HG02610 (cell line): ENCODE results near the gene GDF10.

Experiments
- ATAC-seq: cut with Tn5 transposase; IDR thresholded peaks from one replicate; pipeline ENCODE4 v1.9.1; 2021; ENCODE audit warnings: mild to moderate bottlenecking, moderate library complexity; ENCODE audit not compliant: unreplicated experiment

Gene GDF10

DNA sequence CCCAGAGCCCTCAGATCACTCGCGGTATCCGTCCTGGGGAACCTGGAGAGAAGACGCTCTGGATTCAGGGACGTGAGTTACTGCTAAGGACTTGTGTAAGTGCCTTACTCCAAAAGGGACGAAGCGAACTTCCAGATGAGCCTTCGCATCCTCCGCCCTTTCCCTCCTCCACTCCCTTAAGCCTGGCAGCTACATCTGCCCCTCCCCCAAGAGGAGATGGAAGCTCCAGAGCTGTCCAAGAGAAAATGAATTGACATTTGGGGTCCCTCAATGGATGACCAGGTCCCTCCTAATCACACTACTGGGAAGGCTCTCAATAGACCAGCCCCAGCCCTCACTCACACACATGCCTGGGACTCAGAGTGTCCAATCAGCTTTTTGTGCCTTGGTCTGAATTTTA is 31.3 kb upstream of the GDF10 start:
- ATAC-seq: no peak

DNA sequence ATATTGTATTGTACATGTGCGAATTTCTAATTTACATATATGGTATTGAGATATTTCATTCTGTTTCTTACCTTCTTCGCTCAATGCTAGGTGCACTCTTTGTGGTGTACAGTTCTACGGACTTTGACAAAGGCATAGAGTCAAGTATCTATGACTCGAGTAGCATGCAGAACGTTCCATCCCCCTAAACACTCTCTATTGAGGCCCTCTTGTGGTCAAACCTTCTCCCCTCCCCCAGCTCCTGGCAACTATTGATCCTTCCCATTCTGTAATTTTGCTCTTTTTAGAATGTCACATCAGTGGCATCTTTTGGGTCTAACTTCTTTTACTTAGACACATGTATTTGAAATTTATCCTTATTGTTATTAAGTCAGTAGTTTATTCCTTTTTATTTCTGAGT is 30.7 kb upstream of the GDF10 start:
- ATAC-seq: no peak

DNA sequence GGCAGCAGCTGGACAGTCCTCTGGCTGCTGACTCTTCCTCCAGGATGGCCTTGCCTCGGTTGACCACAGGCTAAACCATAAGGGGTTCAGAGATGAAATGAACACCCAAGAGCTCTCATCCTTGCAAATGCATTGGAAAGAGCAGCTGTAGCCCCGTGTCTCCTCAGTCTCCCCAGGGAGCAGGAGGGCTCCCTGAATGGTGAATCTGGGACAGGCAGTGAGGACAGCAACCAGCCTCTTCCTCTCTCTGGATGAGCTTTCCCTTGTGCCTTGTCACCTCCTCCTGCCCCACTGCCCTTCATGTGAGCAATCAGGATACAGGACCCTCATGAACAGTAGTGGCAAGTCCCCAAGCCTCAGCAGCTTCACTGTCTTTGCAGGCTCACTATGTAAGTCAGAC is 23.9 kb upstream of the GDF10 start:
- no peak for ATAC-seq

DNA sequence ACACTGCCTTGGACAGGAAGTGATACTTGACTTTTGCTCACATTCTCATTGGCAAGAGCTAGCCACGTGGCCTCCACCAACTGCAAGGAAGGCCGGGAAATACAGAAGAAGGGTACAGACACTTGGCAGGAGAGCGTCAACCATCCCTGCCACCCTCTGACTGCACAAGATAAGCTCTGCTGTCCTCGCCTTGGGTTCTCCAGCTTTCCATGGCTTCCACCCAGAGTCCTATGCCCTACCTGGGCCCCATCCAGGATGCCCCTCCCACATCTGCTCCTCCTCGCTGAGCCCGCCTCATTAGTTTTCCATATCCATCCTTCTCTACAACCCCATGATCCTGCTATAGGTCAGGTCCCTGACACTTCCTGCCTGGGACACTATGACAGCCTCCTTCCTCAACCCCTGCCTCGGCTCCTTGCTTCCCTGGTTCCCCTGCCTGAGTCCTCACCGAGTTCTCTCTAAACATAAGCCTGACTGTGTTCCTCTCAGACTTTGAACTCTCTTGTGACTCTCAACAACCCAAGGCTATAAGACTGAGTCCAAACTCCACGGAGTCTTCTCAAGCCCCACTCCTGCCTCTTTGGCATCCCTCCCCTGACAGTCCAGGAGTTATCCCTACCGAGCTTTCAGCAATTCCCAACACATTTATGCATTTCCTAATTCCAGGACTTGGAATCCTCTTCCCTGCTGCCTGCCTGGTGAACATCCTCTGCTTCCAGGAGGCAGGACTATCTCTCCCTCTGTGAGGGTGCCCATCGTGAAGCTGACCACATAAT is 23.2 kb upstream of the GDF10 start:
- no peak for ATAC-seq

DNA sequence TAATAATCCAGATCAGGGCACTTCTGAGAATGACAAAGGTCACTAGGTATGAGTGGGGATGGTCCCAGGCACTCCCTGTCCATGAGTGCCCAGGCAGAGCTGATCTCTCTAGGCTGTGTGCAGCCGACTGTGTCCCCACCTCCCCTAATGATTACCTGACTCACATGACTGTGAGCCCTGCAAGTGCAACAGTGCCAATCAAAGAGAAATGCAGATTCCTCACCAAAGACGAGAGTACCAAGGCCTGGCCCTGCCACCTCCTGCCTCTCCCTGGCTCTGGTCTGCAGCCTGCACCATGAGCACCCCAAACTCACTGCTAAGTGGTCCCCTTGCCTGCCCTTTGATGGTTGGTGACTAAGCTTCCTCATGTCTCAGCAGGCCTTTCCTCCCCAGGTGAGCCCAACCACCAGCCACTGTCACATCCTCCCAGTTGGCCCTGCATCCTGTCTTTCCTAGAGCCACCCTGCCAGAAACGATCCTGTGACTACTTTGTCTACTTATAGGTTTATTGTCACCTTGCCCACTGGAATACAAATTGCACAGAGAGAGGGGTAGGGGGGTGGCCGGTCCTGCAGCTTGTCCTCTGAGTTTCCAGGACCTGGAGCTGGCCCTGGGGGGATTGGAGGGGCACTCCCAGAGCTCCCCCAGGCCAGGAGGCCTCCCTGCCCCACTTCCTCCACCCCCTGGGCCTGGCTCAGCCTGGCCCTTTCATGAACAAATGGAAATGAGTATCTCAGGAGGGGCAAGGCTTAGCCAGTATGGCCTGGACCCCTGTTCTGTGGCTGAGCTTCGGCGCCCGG is 22.4 kb upstream of the GDF10 start:
- no peak for ATAC-seq

DNA sequence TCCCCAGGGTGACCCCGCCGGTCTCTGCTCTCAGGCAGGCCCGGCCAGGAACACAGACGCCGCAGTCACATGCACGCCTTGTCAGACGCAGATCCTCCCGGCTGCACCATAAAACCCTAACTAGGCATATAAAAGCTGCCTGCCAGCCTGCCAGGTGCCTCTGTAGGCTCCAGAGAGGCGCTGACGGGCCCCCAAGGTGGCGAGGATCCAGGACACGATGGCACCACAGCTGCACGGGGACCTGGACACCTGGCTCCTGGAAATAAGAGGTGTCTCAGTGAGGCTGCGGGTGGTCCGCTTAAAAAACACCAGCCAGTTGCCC is 21.9 kb upstream of the GDF10 start:
- ATAC-seq: no peak

DNA sequence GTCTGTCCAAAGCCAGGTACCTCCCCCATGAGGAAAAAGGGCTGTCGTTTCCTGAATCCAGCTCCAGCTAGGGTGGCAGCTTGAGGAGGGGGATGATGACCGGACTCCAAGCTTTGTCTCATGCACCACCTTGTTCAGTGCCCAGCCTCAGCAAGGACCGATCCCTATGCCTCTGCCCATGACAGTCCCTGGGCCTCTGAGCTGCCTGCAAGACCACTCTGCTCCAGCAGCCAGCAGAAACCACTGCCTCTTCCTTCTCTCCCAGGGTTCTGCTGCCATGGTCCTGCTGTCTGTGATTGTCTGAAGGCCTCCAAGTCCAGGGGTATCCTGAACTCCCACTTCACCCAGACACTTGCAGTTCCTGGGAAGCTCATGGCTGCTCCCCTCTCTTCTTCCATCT is 21.3 kb upstream of the GDF10 start:
- ATAC-seq: no peak

DNA sequence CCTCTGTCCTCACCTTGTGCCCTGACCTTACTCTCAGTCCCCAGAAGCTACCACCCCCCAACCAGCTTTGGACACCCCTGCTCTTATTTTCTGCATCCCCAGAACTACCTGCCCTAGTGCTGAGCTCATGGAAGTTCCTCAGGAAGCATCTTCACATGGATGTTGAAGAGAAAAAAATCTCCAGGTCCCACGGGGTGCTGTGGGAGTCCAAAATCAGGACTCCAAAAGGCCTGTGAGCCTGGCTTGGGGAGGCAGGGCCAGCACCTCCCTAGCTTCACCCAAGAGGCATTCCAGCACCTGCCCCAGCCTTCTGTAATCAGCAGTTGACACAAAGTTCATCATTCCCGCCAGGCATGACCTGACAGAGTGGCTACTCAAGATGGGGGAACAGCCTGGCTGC is 20.7 kb upstream of the GDF10 start:
- ATAC-seq: no peak

DNA sequence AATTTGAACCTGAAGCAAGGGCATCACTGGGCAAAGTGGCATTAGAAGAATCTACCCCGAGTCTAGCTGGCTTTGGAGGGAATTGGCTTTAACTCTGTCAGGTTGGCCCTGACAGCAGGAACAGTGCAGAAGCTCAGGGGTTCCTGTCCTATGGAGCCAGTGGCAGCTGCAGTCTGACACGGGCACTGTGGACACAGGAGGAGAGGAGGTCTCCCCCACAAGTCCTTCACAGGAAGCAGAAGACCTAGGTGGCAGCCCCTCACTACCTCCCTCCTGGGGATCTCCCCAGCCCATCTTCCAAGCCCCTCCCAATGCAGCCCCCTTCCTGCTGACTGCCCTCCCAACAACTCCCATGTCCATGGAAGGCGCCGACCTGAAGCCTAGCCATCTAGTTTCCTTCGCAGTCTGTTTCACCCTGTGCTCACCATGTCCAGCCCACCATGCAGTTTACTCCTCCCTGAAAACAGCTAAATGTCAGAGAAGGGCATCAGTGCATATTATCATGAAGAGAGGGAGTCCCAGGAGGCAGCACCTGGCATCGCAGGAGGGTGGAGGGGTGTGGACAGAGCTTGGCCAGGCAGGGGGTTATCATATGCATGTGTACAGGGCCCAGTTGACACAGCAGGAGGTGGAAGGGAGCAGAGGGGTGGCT is 17.9 kb upstream of the GDF10 start:
- no peak for ATAC-seq

DNA sequence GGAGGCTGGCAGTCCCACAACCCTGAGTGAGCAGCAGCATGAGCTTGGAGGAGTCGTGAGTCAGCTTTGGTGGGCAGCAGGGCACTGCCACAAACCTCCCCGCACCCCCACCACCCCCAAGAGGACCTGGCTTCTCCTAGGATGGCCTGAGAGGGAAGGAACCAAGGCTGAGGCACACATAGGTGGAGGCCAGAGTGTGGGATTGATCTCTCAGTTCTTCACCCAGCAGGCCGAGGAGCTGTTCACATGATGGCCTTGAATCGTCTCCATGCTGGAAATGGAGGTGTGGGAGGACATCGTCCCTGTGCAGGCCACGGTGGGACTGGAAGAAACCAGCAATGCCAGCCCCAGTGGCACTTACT is 17.4 kb upstream of the GDF10 start:
- ATAC-seq: no peak

DNA sequence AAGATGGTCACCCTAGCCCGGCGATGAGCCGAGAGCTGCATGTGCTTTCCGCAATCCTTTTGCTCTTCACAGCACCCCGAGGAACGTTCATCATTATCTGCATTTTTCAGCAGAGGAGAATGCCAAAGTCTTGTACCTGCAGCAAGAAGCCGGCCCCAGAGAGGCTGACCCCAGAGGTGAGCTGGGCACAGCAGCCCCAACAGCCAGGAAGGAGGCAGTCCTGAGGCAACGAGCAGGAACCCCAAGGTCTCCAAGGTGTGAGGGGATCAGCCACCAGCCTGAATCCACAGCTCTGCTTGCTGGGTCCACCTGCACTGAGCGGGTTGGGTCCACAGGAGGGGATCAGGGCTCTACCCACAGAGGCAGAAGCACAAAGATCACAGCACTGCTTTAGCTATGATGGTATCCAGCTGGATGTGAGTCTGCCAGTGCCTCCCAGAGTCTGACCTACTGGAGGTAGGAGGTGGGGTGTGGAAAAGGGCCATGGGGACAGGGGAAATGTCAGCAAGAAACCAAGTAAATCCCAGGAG is 16.8 kb upstream of the GDF10 start:
- ATAC-seq: no peak

DNA sequence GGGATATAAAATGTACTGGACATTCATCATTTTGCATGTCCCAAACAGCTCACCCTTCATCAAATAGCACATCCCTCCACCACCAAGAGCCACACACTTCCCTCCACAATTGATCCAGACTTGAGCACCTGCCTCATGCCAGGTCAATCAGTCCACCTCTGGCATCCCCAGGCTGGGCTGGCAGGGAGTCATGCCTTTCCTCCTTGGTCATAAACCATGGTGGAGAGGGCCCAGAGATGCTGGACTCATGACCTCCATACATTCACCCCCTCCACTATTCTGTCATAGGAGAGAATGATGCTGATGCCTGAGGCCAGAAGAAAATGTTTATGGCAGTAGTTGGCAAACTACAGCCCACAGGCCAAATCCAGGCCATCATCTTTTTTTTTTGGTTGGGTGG is 16.1 kb upstream of the GDF10 start:
- ATAC-seq: no peak

DNA sequence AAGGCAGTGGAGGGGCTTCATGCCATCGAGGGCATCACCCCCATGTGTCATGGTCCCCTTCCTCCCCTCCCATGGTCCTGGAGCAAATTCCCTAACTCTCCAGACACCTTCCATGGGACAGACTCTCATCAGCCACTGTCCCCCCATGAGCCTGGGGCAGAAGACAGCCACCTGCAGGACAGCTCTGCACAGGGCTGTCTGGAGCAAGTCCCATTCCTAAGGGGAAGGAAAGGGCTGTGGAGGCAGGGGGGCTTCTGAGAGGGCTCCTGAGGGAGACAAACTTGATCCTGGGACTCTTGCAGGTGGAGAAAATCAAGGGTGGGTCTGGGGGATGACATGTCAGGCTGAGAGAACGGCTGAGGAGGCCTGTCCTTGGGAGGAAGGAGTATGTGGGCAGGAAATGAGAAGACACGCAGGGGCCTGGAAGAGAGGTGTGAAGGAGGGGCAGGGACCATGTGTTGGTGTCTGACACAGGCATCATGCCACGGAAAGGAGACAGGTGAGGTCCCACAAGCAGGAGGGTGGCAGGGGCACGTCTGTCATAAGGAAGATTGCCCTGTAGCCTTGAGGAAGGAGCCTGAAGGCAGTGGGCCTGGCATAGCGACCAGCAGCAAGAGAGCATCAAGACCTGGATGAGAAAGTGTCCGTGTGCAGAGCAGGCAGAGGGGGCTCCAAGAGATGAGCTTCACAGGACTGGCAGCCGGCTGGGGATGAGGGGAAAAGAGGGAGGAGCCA is 14.4 kb upstream of the GDF10 start:
- ATAC-seq: no peak

DNA sequence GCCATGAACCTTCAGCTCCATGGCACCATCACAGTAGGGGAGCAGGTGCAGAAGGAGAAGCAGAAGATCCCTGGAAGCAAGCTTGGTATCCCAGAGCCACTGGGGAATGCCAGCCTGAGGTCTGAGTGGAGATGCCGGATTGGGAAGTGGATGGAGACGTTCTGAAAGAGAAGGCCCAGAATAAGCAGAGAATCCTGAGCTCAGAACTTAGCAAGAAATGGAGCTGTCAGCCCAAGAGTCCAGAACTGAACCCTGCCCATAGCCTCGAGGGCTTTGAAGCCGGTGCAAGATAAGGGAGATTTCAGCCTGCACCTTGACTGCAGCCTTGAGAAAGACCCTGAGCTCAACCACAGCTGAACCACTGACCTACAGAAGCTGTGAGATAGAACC is 13.9 kb upstream of the GDF10 start:
- no peak for ATAC-seq

DNA sequence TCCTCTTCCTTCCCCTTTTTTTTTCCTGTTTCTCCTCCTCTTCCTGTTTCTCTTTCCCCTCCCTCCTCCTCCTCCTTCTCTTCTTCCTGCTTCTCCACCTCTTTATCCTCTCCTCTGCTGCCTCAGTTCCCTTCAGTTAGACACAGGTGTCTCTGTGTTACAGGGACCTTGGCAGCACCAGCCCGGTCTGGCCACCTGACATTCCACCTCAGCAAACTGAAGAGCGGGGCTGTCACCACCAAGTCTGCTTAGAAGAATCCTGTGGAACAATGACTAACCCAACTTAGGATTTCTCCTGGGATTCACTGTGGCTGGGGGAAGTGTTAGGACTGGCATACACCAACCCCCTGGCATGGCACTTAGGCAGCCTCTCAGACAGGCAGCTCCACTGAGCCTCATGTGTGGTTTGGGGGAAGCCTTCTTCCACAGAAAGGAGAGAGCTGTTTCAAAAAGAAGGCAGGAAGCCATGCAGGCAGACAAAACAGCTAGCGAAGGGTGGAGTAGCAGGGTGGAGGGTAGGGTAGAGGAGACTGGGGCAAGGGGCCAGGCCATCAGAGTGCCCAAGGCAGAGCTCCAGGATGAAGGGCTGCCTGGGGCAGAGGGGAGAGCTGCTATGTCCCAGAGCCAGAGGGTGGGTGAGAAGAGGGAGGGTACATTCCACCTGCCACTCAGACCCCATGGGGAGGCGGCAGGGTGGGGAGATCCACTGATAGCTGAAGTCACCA is 13.2 kb upstream of the GDF10 start:
- no peak for ATAC-seq

DNA sequence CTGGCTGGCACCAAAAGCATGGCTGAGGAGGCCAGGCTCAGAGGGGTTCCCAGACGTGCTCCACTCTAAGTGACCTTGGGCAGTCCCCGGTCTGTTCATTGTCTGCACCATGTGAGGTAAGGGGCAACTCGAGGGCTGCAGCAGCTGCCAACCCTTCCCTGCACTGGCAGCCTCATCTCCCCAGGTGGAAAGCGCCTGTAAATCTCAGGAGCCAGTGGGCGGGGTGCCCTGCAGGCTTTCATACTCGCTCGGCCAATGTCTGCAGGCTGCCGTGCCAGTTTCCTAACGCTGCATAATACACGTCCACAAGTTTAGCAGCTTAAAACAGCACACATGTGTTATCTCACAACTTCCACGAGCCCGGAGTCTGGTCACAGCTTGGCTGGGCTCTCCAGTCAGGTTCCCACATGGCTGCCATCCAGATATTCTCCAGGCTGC is 12.6 kb upstream of the GDF10 start:
- ATAC-seq: no peak

DNA sequence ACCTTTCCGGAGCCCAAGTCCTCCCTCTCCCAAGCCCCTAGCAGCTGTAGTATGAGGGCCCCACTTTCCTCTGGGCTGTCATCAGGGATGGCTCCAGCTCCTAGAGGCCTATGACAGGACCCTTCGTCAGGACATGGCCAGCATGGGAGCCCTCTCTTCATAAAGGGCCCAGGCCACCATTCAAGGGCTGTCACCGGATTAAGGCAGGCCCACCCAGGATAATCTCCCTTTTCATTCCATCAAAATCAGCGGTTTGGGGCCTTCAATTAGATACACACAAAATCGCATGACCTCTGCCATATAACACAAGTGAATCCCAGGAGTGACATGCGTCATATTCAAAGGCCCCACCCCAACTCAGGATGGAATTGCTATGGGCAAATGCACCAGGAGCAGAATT is 12.2 kb upstream of the GDF10 start:
- no peak for ATAC-seq

DNA sequence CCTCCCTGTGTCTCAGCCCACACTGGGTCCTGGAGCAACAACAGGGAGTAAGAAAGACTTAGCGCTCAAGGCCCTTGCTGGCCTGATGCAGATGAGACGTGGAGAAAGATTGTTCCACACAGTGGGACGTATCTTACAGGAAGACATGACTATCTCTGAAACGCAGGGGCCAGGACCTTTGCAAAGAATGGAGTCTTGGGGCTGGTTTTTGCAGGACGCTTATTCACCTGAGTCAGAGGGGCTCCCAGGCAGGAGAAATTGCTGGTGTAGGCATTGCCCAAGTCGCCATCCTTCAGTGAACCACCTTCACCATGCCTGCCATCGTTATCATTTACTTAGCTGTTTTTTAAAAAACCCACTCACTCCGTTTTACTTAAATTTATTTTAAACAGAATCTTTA is 11.8 kb upstream of the GDF10 start:
- no peak for ATAC-seq

DNA sequence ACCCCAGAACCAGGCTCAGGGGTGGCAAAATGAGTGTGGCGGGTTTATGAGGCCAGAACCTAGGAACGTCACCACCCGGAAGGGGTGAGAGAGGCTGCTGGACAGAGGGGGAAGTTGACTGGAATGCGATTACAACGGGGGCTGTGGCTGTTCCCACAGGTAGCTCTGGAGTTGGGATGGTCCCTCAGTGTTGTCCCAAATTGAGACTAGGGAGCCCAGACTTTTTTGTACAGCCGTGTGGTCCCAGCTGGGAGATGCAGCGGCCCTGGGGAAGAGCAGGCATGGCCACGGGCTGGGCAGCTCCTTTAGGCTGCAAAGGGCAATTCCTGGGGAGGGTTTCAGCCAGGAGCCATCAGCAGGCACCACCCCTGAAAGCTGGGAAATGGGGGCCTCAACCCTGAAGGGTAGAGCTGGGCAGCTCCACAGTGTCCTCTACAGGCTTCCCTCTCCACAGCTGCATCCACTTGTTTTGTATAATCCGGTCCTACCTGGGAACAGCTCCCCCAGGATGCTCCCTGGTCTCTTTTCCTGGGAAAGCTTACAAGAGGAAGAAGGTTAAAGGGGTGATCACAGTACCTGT is 11.0 kb upstream of the GDF10 start:
- ATAC-seq: no peak

DNA sequence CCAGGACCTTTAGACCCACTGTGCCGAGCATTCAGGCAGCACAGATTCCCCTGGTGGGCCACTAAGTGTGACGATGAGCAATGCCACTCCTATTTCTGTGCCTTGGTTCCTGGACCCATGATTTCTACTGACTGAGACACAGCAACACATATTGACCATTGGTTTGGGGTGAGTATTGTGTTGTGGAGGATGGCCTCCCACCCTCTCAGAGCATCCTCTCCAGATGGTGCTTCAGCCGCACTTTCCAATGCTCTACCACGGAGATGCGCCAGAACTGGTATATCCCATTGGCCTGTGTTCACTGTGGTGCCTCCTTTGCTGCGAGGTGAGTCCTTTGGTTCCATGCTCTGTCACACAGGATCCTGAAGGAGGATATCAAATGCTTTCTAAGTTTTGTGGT is 10.1 kb upstream of the GDF10 start:
- no peak for ATAC-seq
